Central memory CD4-positive, alpha-beta T cell (primary cell): ENCODE results near the gene NAT9.

Experiments
- DNase-seq: peaks from one replicate; pipeline ENCODE4 v3.0.0; 2022

Gene NAT9

GRCh38 chr17:74804683-74805082 lies 28.5 kb upstream of the NAT9 start:
- DNase-seq = no peak

GRCh38 chr17:74803971-74804370 lies 27.8 kb upstream of the NAT9 start:
- DNase-seq = no peak

GRCh38 chr17:74803388-74803930 lies 27.3 kb upstream of the NAT9 start:
- no peak for DNase-seq

GRCh38 chr17:74801896-74802295 lies 25.8 kb upstream of the NAT9 start:
- DNase-seq = no peak

- DNase-seq = no peak
Measured at GRCh38 chr17:74800531-74800930, 24.4 kb upstream of the NAT9 start.

- DNase-seq = no peak
Measured at GRCh38 chr17:74799097-74799496, 23.0 kb upstream of the NAT9 start.

GRCh38 chr17:74798239-74798707 lies 22.1 kb upstream of the NAT9 start:
- DNase-seq = no peak

GRCh38 chr17:74797824-74798223 lies 21.7 kb upstream of the NAT9 start:
- no peak for DNase-seq

GRCh38 chr17:74796866-74797265 lies 20.7 kb upstream of the NAT9 start:
- DNase-seq = no peak

- no peak for DNase-seq
Measured at GRCh38 chr17:74796211-74796610, 20.1 kb upstream of the NAT9 start.

- no peak for DNase-seq
Measured at GRCh38 chr17:74795327-74796020, 19.3 kb upstream of the NAT9 start.

GRCh38 chr17:74792586-74793105 lies 16.5 kb upstream of the NAT9 start:
- DNase-seq = no peak

- DNase-seq = no peak
Measured at GRCh38 chr17:74790161-74791058, 14.3 kb upstream of the NAT9 start.

- no peak for DNase-seq
Measured at GRCh38 chr17:74786431-74787055, 10.4 kb upstream of the NAT9 start.

- no peak for DNase-seq
Measured at GRCh38 chr17:74785981-74786360, 9.8 kb upstream of the NAT9 start.

- DNase-seq = no peak
Measured at GRCh38 chr17:74785096-74785980, 9.2 kb upstream of the NAT9 start.

- no peak for DNase-seq
Measured at GRCh38 chr17:74784125-74784810, 8.1 kb upstream of the NAT9 start.

- DNase-seq = no peak
Measured at GRCh38 chr17:74782571-74782970, 6.4 kb upstream of the NAT9 start.

- DNase-seq = no peak
Measured at GRCh38 chr17:74780443-74781238, 4.5 kb upstream of the NAT9 start.

- peak; percentile 85 for DNase-seq
Measured at GRCh38 chr17:74779948-74780400, 3.8 kb upstream of the NAT9 start.
